GM13977 (cell line): ENCODE results near the gene ARHGAP44.

Source experiments
- DNase-seq: peaks from one replicate; pipeline ENCODE4 v3.0.0; 2012; ENCODE audit warnings: low spot score
- CTCF ChIP-seq: IDR thresholded peaks from 2 replicates; pipeline ENCODE4 v1.5.1; 2012; ENCODE audit warnings: mild to moderate bottlenecking, control low read depth; ENCODE audit not compliant: insufficient read depth; ENCODE audit errors: extremely low read depth, missing control alignments
- in situ Hi-C: fragments of 300-500 bp; cut with MboI; formaldehyde crosslinking; loops from one replicate; pipeline ENCODE4 v1.12.0; 2022; ENCODE audit warnings: low sequenced_read_pairs, low pct_unique_long_range_greater_than_20kb, mixed read lengths, inconsistent platforms; ENCODE audit not compliant: unreplicated experiment

Gene ARHGAP44

GRCh38 chr17:12813664-12814063 lies 24.4 kb downstream of the ARHGAP44 start:
- in situ Hi-C loops, result no loop called here
- no peak for TF ChIP-seq CTCF
- no peak for DNase-seq

- in situ Hi-C loops, result no loop called here
- no peak for TF ChIP-seq CTCF
- no peak for DNase-seq
Observed at GRCh38 chr17:12814718-12815117, 25.4 kb downstream of the ARHGAP44 start.

- in situ Hi-C loops, result no loop called here
Observed at GRCh38 chr17:12815642-12816141, 26.4 kb downstream of the ARHGAP44 start.

GRCh38 chr17:12821376-12821940 lies 32.2 kb downstream of the ARHGAP44 start:
- in situ Hi-C loops, result no loop called here
- TF ChIP-seq CTCF, result no peak
- no peak for DNase-seq

More at GRCh38 chr17:12815642-12816141, 26.4 kb downstream of the ARHGAP44 start:
- no peak for TF ChIP-seq CTCF
- DNase-seq, result peak; percentile 55

GRCh38 chr17:12826431-12826830 lies 37.1 kb downstream of the ARHGAP44 start:
- in situ Hi-C loops, result no loop called here
- TF ChIP-seq CTCF, result no peak
- DNase-seq, result no peak

GRCh38 chr17:12830777-12831247 lies 41.5 kb downstream of the ARHGAP44 start:
- in situ Hi-C loops, result no loop called here
- no peak for DNase-seq
- no peak for TF ChIP-seq CTCF
